ENCODE results near the gene RICTOR.

GRCh38 chr5:39121315-39121714 lies 47.1 kb upstream of the RICTOR start:
- TF ChIP-seq PATZ1 (CRISPR knock-in tag; IDR thresholded peaks at IDR 0.05; ENCODE audit: borderline replicate concordance) (no peak), CTCF (IDR thresholded peaks at IDR 0.05 in 2 of 3, conservative IDR thresholded peaks at IDR 0.05 in 1 of 3; ENCODE audit: insufficient read depth in 2 of 3, low read depth in 1 of 3, low read length in 3 of 3) (no peak), KLF1 (tag; IDR thresholded peaks at IDR 0.05) (no peak), TCF7L2 (IDR thresholded peaks at IDR 0.05; ENCODE audit: low read depth, low read length) (no peak), RFX5 (IDR thresholded peaks at IDR 0.05; ENCODE audit: low read depth, low read length) (no peak), ZKSCAN1 (IDR thresholded peaks at IDR 0.05; ENCODE audit: low read depth, low read length) (no peak), E2F8 (IDR thresholded peaks at IDR 0.05; ENCODE audit: low read depth, partially characterized antibody) (no peak), YY1 (IDR thresholded peaks at IDR 0.05; ENCODE audit: borderline replicate concordance in 1 of 3, control insufficient read depth in 1 of 3, extremely low read depth in 1 of 3, insufficient read depth in 3 of 3, insufficient read length in 1 of 3, insufficient replicate concordance in 2 of 3, low read depth in 1 of 3, low read length in 2 of 3) (no peak)
